Naive thymus-derived CD4-positive, alpha-beta T cell (primary cell): ENCODE results near the gene BICDL1. TPM values are rescaled to one million over a fixed set of nuclear protein-coding genes. Genes with fewer than 3 reads are reported as not detected.
A peak's percentile ranks its signal among the peaks of the same experiment; 100 is the strongest.

ENCODE experiments used
- ATAC-seq: fragments of 150-1000 bp; cut with Tn5 transposase; 2 replicates; pipeline ENCODE4 v1.10.0; 2021; ENCODE audit warnings: mild to moderate bottlenecking, moderate library complexity
- CTCF ChIA-PET: fragments of 350-600 bp; sonication (Branson Sonifier 250); formaldehyde crosslinking; loops from one replicate; lab custom pipeline; 2021; ENCODE audit warnings: antibody characterized with exemption; lab: Charles Lee
- POLR2A ChIA-PET: fragments of 350-600 bp; sonication (Branson Sonifier 250); formaldehyde crosslinking; loops from one replicate; lab custom pipeline; 2021; ENCODE audit warnings: antibody characterized with exemption, inconsistent platforms; lab: Charles Lee
- DNase-seq, 9 donors: peaks; one replicate each; pipeline versions ENCODE4 v3.0.0 to v3.0.0-alpha.2; 2020 to 2022; ENCODE audit warnings: mixed read lengths in 1 of 9
- H3K27ac ChIP-seq: one replicate; pipeline ENCODE4 v1.7.0; 2013; ENCODE audit warnings: mild to moderate bottlenecking, low read depth, low read length, moderate library complexity
- H3K27me3 ChIP-seq, 2 donors: one replicate each; pipeline ENCODE4 v1.7.0; 2013; ENCODE audit warnings: low read length in 2 of 2, mild to moderate bottlenecking in 2 of 2, moderate library complexity in 2 of 2; ENCODE audit not compliant: control insufficient read depth in 2 of 2, insufficient read depth in 2 of 2
- H3K36me3 ChIP-seq, 3 experiments: 1 replicate in 2 of 3; 2 replicates in 1 of 3; pipeline ENCODE4 v1.7.0; 2013; ENCODE audit warnings: low read length in 3 of 3, mild to moderate bottlenecking in 3 of 3, moderate library complexity in 1 of 3; ENCODE audit not compliant: insufficient read depth in 3 of 3, control insufficient read depth in 2 of 3
- H3K4me1 ChIP-seq, 2 donors: one replicate each; pipeline ENCODE4 v1.7.0; 2013; ENCODE audit warnings: low read length in 2 of 2, mild to moderate bottlenecking in 2 of 2, moderate library complexity in 1 of 2; ENCODE audit not compliant: control insufficient read depth in 2 of 2, insufficient read depth in 2 of 2
- H3K4me3 ChIP-seq: 2 replicates; pipeline ENCODE4 v1.7.0; 2013; ENCODE audit warnings: mild to moderate bottlenecking, low read length
- H3K9me3 ChIP-seq, 3 experiments: 1 replicate in 2 of 3; 2 replicates in 1 of 3; pipeline ENCODE4 v1.7.0; 2013; ENCODE audit warnings: low read length in 3 of 3; ENCODE audit not compliant: control insufficient read depth in 2 of 3
- H3K27ac Mint-ChIP-seq, 9 donors: one replicate each; pipeline ENCODE4 v1.8.0; 2020 to 2022; ENCODE audit warnings: mixed read lengths in 9 of 9, mild to moderate bottlenecking in 8 of 9, moderate library complexity in 5 of 9, inconsistent platforms in 2 of 9
- H3K27me3 Mint-ChIP-seq, 5 donors: one replicate each; pipeline ENCODE4 v1.8.0; 2021 to 2022; ENCODE audit warnings: mixed read lengths in 5 of 5, mild to moderate bottlenecking in 1 of 5
- H3K36me3 Mint-ChIP-seq, 5 donors: one replicate each; pipeline ENCODE4 v1.8.0; 2020 to 2022; ENCODE audit warnings: mixed read lengths in 5 of 5, mild to moderate bottlenecking in 3 of 5, inconsistent platforms in 1 of 5
- H3K4me1 Mint-ChIP-seq, 7 donors: one replicate each; pipeline ENCODE4 v1.8.0; 2020 to 2022; ENCODE audit warnings: mixed read lengths in 7 of 7, mild to moderate bottlenecking in 3 of 7, inconsistent platforms in 1 of 7
- H3K4me3 Mint-ChIP-seq, 10 donors: one replicate each; pipeline ENCODE4 v1.8.0; 2020 to 2022; ENCODE audit warnings: mild to moderate bottlenecking in 10 of 10, mixed read lengths in 10 of 10, moderate library complexity in 6 of 10, inconsistent platforms in 2 of 10
- H3K9me3 Mint-ChIP-seq, 11 donors: one replicate each; pipeline ENCODE4 v1.8.0; 2020 to 2022; ENCODE audit warnings: mixed read lengths in 11 of 11, mild to moderate bottlenecking in 4 of 11, inconsistent platforms in 1 of 11, moderate library complexity in 1 of 11
- intact Hi-C, 2 donors: fragments of 100-400 bp; cut with micrococcal nuclease; formaldehyde crosslinking; loops; one replicate each; pipeline ENCODE4 v1.15.1; 2023
- polyA plus RNA-seq, 2 donors: library from polyadenylated mRNA; unstranded; fragments of 300-500 nt; fragmentation: Illumina TruSeq; gene quantifications; one replicate each; pipeline ENCODE4 v1.2.3, GENCODE V29; 2021
- total RNA-seq, 6 experiments: library from RNA in 5 of 6; stranded (reverse) in 5 of 6; gene quantifications; 1 replicate in 5 of 6; 2 replicates in 1 of 6; pipeline ENCODE4 v1.2.3 and lab custom pipeline; 2021 to 2026

The BICDL1 gene
- total and polyA plus RNA-seq, 7 experiments from 2014 or later: 2.4 to 156 (median 111) TPM

DNA sequence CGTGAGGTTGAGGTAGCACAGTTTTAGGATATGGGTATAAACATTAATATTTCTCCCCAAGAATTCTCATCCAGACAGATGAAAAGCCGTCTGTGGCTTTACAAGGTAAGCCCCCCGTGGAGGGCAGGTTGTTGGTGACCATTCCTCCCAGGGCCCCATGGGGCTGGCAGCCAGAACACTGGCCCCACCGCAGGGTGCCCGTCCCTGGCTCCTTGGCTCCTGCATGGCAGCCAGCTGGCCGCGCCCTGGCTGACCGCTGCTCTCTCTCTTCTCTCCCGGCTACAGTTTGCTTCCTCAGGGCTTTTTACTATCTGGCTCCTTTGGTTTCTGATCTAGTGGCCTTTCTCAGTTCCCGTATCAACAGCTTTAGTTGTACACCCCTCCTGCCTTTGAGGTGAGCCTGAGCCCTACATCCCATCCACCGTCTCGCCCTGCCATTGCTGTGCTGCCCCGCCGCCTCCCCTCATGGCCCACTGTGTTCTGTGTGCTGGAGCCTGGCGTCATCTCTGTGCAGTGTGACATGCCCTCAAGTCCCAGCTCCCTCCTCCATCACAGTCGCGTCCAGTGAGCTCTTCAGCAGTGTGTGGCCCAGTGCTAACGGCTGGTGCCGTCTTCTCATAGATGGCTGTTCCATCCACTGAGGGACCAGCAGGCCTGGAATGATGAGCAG is 101.7 kb downstream of the BICDL1 start:
- Histone ChIP-seq H3K27ac (no peak overlapping the region), H3K4me1 (peaks cover 5 to 8% of the 10 kb centered on the region in 2 donors), H3K4me3 (no peak overlapping the region), H3K27me3 (no peaks in the 10 kb centered on the region), H3K36me3 (peaks cover 0 to 52% (median 0%) of the 10 kb centered on the region in 3 experiments), H3K9me3 (no peaks in the 10 kb centered on the region)
- DNase-seq: no peak
- H3K27me3 Mint-ChIP-seq: peaks cover 0 to 3% (median 0%) of the 10 kb centered on the region in 5 donors
- POLR2A ChIA-PET: interaction anchor here (1.1 kb wide), 1 partner anchor 104 kb away, joined by 3 read pairs; no protein-coding TSS in a partner anchor
- ATAC-seq: no peak
- peaks cover 0 to 10% (median 5%) of the 10 kb centered on the region in 5 donors for H3K36me3 Mint-ChIP-seq
- H3K27ac Mint-ChIP-seq: peak overlapping the region in 6 of 9 donors; percentile 7 to 89 (median 45)
- H3K4me1 Mint-ChIP-seq: peaks cover 5 to 26% (median 16%) of the 10 kb centered on the region in 7 donors
- no peak overlapping the region for H3K4me3 Mint-ChIP-seq
- CTCF ChIA-PET: interaction anchor here (0.6 kb wide), 1 partner anchor 106 kb away, joined by 3 read pairs; no protein-coding TSS in a partner anchor
- peaks cover 0 to 2% (median 0%) of the 10 kb centered on the region in 11 donors for H3K9me3 Mint-ChIP-seq
- intact Hi-C loops: no loop called here

DNA sequence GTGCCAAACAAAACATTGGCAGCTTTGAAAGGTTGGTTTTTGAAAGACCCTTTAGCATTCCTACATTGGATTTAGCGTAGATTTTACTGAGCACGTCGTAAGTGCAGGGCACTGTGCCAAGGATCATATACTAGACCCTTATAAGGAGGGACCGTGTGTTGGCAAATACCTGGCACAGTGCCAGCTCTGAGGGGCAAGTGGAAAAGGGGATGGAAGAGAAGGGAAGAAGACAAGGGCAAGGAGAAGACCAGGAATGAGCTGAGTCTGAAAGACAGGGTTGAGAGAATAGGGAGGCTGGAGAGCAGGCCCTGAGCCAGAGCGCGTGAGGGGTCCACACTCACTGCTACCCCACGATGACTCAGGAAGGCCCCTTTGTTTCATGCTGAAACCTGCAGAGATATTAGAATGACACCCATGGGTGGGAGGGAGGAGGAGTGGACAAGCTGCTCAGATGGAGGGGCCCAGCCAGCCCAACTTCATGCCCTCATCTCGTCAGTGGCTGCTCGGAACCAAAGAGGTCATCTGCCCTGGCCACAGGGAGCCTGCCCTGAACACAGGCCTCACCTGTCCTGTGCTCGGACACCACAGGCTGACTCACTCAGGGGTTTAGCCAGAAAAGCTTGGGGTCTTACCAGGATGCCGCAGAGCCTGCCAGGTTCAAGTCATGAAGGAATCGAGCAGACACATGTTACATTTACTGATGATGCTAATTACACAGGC is 102.5 kb downstream of the BICDL1 start:
- CTCF ChIA-PET: interaction anchor here (0.6 kb wide), 1 partner anchor 107 kb away, joined by 3 read pairs; no protein-coding TSS in a partner anchor
- H3K27ac Mint-ChIP-seq: peak overlapping the region in 8 of 9 donors; percentile 7 to 89 (median 40)
- Histone ChIP-seq H3K4me3 (no peak overlapping the region), H3K4me1 (peaks cover 5 to 8% of the 10 kb centered on the region in 2 donors), H3K9me3 (no peaks in the 10 kb centered on the region), H3K27me3 (no peaks in the 10 kb centered on the region), H3K36me3 (peaks cover 0 to 60% (median 0%) of the 10 kb centered on the region in 3 experiments), H3K27ac (no peak overlapping the region)
- no peak for DNase-seq
- peaks cover 0 to 2% (median 0%) of the 10 kb centered on the region in 11 donors for H3K9me3 Mint-ChIP-seq
- H3K27me3 Mint-ChIP-seq: peaks cover 0 to 3% (median 0%) of the 10 kb centered on the region in 5 donors
- intact Hi-C loops: no loop called here
- H3K4me3 Mint-ChIP-seq: no peak overlapping the region
- POLR2A ChIA-PET: no interaction called here
- H3K36me3 Mint-ChIP-seq: peaks cover 0 to 10% (median 5%) of the 10 kb centered on the region in 5 donors
- ATAC-seq: no peak
- H3K4me1 Mint-ChIP-seq: peaks cover 4 to 21% (median 16%) of the 10 kb centered on the region in 7 donors

DNA sequence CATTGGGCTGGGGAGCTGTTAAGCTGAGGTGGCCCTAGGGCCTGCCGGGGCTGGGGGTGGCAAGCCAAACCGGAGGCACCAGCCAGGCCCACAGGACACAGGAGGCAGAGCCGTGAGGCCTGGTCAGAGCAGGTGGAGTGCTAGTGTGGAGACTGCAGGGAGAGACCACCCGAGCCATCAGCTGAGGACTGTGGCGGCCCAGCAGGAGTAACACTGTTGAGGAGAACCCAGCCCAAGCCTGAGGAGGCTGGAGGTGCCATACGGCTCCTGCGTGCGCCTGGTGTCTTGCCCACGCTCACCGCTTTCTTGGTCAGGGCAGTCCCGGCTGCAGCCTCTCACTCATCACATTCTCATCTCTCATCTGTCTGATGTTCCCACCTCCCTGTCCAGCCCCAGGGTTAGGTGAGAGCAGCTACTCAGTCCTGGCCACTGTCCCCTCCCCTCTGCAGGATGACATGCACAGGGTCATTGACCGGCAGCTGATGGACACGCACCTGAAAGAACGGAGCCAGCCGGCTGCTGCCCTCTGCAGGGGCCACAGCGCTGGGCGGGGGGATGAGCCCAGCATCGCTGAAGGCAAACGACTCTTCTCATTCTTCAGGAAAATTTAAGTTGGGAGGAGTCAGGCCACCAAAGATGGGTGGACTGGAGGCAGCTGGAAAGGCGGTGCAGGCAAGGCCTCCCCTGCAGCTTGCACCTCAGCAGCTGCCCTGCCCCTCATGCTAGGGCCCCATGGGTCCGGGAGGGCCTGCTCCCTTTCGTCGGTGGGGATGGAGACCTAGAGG is 103.7 kb downstream of the BICDL1 start:
- no peaks in the 10 kb centered on the region for H3K27me3 Mint-ChIP-seq
- H3K9me3 ChIP-seq: no peaks in the 10 kb centered on the region
- peaks cover 0 to 2% (median 0%) of the 10 kb centered on the region in 11 donors for H3K9me3 Mint-ChIP-seq
- peaks cover 0 to 10% (median 7%) of the 10 kb centered on the region in 7 donors for H3K4me1 Mint-ChIP-seq
- H3K27me3 ChIP-seq: no peaks in the 10 kb centered on the region
- H3K27ac ChIP-seq: no peak overlapping the region
- H3K27ac Mint-ChIP-seq: peak overlapping the region in 3 of 9 donors; percentile 17 to 80 (median 70)
- ATAC-seq: peak; percentile 26
- intact Hi-C loops: no loop called here
- ChIA-PET CTCF (no interaction called here), POLR2A (no interaction called here)
- H3K36me3 ChIP-seq: peaks cover 0 to 72% (median 0%) of the 10 kb centered on the region in 3 experiments
- H3K4me3 Mint-ChIP-seq: no peak overlapping the region
- H3K4me3 ChIP-seq: no peak overlapping the region
- H3K4me1 ChIP-seq: no peaks in the 10 kb centered on the region
- DNase-seq: no peak
- peaks cover 0 to 9% (median 5%) of the 10 kb centered on the region in 5 donors for H3K36me3 Mint-ChIP-seq

DNA sequence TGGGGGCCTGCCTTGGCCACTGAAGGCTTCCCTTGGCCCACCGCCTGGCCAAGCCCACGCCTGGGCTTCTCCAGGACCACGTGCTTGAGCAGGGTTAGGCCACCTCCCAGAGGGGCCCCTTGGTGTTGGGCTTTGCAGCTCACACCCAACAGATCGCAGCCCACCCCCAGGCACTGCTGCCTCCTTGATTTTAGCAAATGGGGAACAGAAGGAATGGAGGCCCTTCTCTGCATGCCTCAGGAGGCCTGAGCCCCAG is 104.2 kb downstream of the BICDL1 start:
- intact Hi-C loops: no loop called here
- Histone ChIP-seq H3K36me3 (peaks cover 0 to 77% (median 0%) of the 10 kb centered on the region in 3 experiments), H3K27me3 (no peaks in the 10 kb centered on the region), H3K9me3 (no peaks in the 10 kb centered on the region), H3K4me1 (no peaks in the 10 kb centered on the region), H3K27ac (no peak overlapping the region), H3K4me3 (no peak overlapping the region)
- ChIA-PET CTCF (no interaction called here), POLR2A (no interaction called here)
- ATAC-seq: no peak
- Mint-ChIP-seq H3K4me1 (peaks cover 0 to 7% (median 6%) of the 10 kb centered on the region in 7 donors), H3K4me3 (no peak overlapping the region), H3K36me3 (peaks cover 0 to 9% (median 5%) of the 10 kb centered on the region in 5 donors), H3K9me3 (peaks cover 0 to 2% (median 0%) of the 10 kb centered on the region in 11 donors), H3K27me3 (no peaks in the 10 kb centered on the region), H3K27ac (no peak overlapping the region)
- DNase-seq: no peak

DNA sequence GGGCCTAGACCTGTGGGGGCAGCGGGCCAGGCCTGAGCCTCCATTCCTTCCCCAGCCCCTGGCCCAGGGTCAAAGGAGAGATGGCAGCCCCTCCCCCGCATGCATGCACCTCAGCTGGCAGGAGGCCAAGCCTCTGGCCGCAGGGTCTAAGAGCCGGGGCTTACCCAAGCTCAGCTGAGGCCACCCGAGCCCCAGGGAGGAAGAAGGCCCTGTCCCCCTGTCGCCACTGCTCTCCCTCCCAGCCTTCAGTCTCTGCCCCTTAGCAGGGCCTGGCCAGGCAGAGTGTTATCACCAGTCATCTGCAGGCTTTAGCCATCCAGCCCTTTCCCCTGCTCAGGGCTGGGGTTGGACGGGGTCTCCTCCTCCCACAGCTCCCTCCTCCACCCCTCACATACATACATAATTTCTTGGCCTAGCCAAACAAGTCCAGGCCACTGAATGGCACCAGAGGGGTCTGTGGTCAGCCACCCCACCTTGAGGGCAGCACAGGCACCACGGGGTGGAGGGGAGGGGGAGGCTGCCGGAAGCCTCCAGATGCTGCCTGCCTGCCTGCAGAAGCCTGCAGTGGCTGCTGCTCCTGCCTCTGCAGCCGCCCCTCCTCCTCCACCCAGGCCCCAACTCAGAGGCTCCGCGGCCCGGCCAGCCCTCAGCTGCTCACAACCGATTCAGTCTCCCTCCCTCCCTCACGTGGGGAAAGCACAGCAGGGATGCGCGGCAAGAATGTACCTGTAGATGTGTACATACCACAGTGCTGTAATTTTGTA is 104.7 kb downstream of the BICDL1 start:
- no peak overlapping the region for H3K4me3 Mint-ChIP-seq
- Histone ChIP-seq H3K4me1 (no peaks in the 10 kb centered on the region), H3K27me3 (no peaks in the 10 kb centered on the region), H3K4me3 (no peak overlapping the region), H3K9me3 (no peaks in the 10 kb centered on the region), H3K36me3 (peaks cover 0 to 82% (median 0%) of the 10 kb centered on the region in 3 experiments), H3K27ac (no peak overlapping the region)
- no peaks in the 10 kb centered on the region for H3K27me3 Mint-ChIP-seq
- no peak for DNase-seq
- POLR2A ChIA-PET: interaction anchor here (1.0 to 1.3 kb wide), 2 partner anchors 18 to 104 kb away, joined by 3 read pairs; partner anchors contain the start of gene BICDL1
- peaks cover 0 to 7% (median 5%) of the 10 kb centered on the region in 7 donors for H3K4me1 Mint-ChIP-seq
- peak overlapping the region in 3 of 9 donors; percentile 80 to 83 (median 81) for H3K27ac Mint-ChIP-seq
- peak; percentile 6 for ATAC-seq
- CTCF ChIA-PET: interaction anchor here (0.5 kb wide), 1 partner anchor 55 kb away, joined by 3 read pairs; no protein-coding TSS in a partner anchor
- intact Hi-C loops: no loop called here
- H3K36me3 Mint-ChIP-seq: peaks cover 0 to 9% (median 5%) of the 10 kb centered on the region in 5 donors
- peaks cover 0 to 2% (median 0%) of the 10 kb centered on the region in 11 donors for H3K9me3 Mint-ChIP-seq
